Epithelial cell of proximal tubule (primary cell): Measurements from ENCODE around the gene JARID2. TPM values are rescaled to one million over a fixed set of nuclear protein-coding genes. Genes with fewer than 3 reads are reported as not detected.
"Not testable (repeated sequence)": the region's sequence is repeated elsewhere in the genome, so short reads cannot be mapped to it uniquely, and the experiment has no call there.

Experiments used
- DNase-seq: peaks from one replicate; pipeline ENCODE4 v3.0.0-alpha.2; 2011; ENCODE audit warnings: low read depth
- H3K4me3 ChIP-seq: 2 replicates; pipeline ENCODE4 v1.5.1; 2011; ENCODE audit warnings: low read depth, mild to moderate bottlenecking, low read length
- CTCF ChIP-seq: conservative IDR thresholded peaks from 2 replicates; pipeline ENCODE4 v1.5.1; 2012; ENCODE audit warnings: low read depth, mild to moderate bottlenecking, low read length
- total RNA-seq: library from RNA; depleted of rRNA; stranded (reverse); fragments of >200 nt; gene quantifications from 2 replicates; pipeline ENCODE4 v1.2.3, GENCODE V29; 2015

The JARID2 gene
- total RNA-seq, 1 donor from 2014 or later: 5.1 TPM

GRCh38 chr6:15409301-15410125, 163.6 kb downstream of the JARID2 start:
- DNase-seq: no peak
- TF ChIP-seq CTCF: no peak
- H3K4me3 ChIP-seq: no peak overlapping the region

GRCh38 chr6:15410126-15410391, 164.2 kb downstream of the JARID2 start:
- no peak for DNase-seq
- H3K4me3 ChIP-seq: no peak overlapping the region
- TF ChIP-seq CTCF: no peak

GRCh38 chr6:15410752-15411151, 164.9 kb downstream of the JARID2 start:
- H3K4me3 ChIP-seq: no peak overlapping the region
- no peak for DNase-seq
- no peak for TF ChIP-seq CTCF

- TF ChIP-seq CTCF: no peak
- no peak for DNase-seq
- no peak overlapping the region for H3K4me3 ChIP-seq
Measured at GRCh38 chr6:15411766-15412165, 165.9 kb downstream of the JARID2 start.

- no peak for TF ChIP-seq CTCF
- no peak for DNase-seq
- H3K4me3 ChIP-seq: no peak overlapping the region
Measured at GRCh38 chr6:15412767-15413166, 166.9 kb downstream of the JARID2 start.

- no peak for DNase-seq
- no peak overlapping the region for H3K4me3 ChIP-seq
- TF ChIP-seq CTCF: no peak
Measured at GRCh38 chr6:15413466-15414234, 167.8 kb downstream of the JARID2 start.

GRCh38 chr6:15414235-15414612, 168.4 kb downstream of the JARID2 start:
- DNase-seq: no peak
- H3K4me3 ChIP-seq: no peak overlapping the region
- TF ChIP-seq CTCF: no peak

GRCh38 chr6:15415622-15416021, 169.8 kb downstream of the JARID2 start:
- H3K4me3 ChIP-seq, DNase-seq: not testable (repeated sequence)
